A549 (cell line): ENCODE measurements around the gene FBXL13. TPM values are rescaled to one million over a fixed set of nuclear protein-coding genes. Genes with fewer than 3 reads are reported as not detected.

Experiments used
- ATAC-seq, 2 experiments: fragments of 200-7000 bp in 1 of 2; fragments of >200 bp in 1 of 2; cut with Nextera tagmentation in 1 of 2; cut with Tn5 transposase in 1 of 2; 3 replicates each; pipeline versions ENCODE4 v1.8.0 to v1.9.1; 2018 to 2020; ENCODE audit warnings: mild to moderate bottlenecking in 1 of 2, moderate library complexity in 1 of 2
- CTCF ChIA-PET: fragments of 300-600 bp; sonication (Branson Sonifier 250); formaldehyde crosslinking; extraction: SDS; loops from one replicate; lab custom pipeline; 2021; ENCODE audit warnings: antibody characterized with exemption, inconsistent platforms; lab: Yijun Ruan, JAX
- POLR2A ChIA-PET: fragments of 350-600 bp; formaldehyde crosslinking; extraction: SDS; loops from one replicate; lab custom pipeline; 2021; ENCODE audit warnings: antibody characterized with exemption, inconsistent platforms; lab: Yijun Ruan, JAX
- DNase-seq, 2 experiments: peaks; one replicate each; pipeline versions ENCODE4 v3.0.0 to v3.0.0-alpha.2; 2011 to 2016; ENCODE audit warnings: low read depth in 1 of 2, low spot score in 1 of 2
- FAIRE-seq: peaks from 2 replicates; lab custom pipeline; 2011; peaks lifted over from hg19 to GRCh38; lab: Jason Lieb, UNC
- H3K27ac ChIP-seq, 2 experiments: fragments of >200 bp; sonication (Bioruptor Twin); formaldehyde crosslinking; 3 replicates each; pipeline ENCODE4 v1.5.1; 2016 to 2017
- H3K4me1 ChIP-seq: fragments of >200 bp; sonication (Bioruptor Twin); formaldehyde crosslinking; 3 replicates; pipeline ENCODE4 v1.6.1; 2016
- H3K4me2 ChIP-seq: fragments of >200 bp; sonication (Bioruptor Twin); formaldehyde crosslinking; 3 replicates; pipeline ENCODE4 v1.6.1; 2016
- H3K4me3 ChIP-seq: fragments of >200 bp; sonication (Bioruptor Twin); formaldehyde crosslinking; 3 replicates; pipeline ENCODE4 v1.5.1; 2016
- H3K9me3 ChIP-seq: fragments of >200 bp; sonication (Bioruptor Twin); formaldehyde crosslinking; 3 replicates; pipeline ENCODE4 v1.6.1; 2016
- BHLHE40 ChIP-seq: IDR thresholded peaks from 2 replicates; pipeline ENCODE4 v1.6.1; 2012; ENCODE audit warnings: low read depth, low read length, inconsistent platforms
- CBX8 ChIP-seq: fragments of 200-600 bp; sonication (generic); IDR thresholded peaks from 2 replicates; pipeline ENCODE4 v1.6.1; 2016
- CEBPB ChIP-seq, 2 experiments: fragments of >200 bp in 1 of 2; sonication (Bioruptor Twin) in 1 of 2; formaldehyde crosslinking in 1 of 2; IDR thresholded peaks; 2 replicates each; pipeline ENCODE4 v1.6.1; 2012 to 2016
- CHD4 ChIP-seq: fragments of 200-600 bp; sonication (generic); IDR thresholded peaks from 2 replicates; pipeline ENCODE4 v1.6.1; 2016; ENCODE audit warnings: antibody characterized with exemption, mild to moderate bottlenecking, borderline replicate concordance
- EHF ChIP-seq: fragments of 250-450 bp; sonication (Bioruptor Pico); IDR thresholded peaks from 2 replicates; pipeline ENCODE4 v1.5.0; 2020; ENCODE audit warnings: mild to moderate bottlenecking
- FOSL2 ChIP-seq, 2 experiments: fragments of 450-650 bp in 1 of 2; fragments of >200 bp in 1 of 2; sonication (Bioruptor Twin) in 1 of 2; formaldehyde crosslinking; IDR thresholded peaks; 2 replicates each; pipeline versions ENCODE4 v1.5.0 to v1.6.1; 2016 to 2020; ENCODE audit warnings: mild to moderate bottlenecking in 1 of 2, moderate library complexity in 1 of 2
- GATA3 ChIP-seq: IDR thresholded peaks from 2 replicates; pipeline ENCODE4 v1.6.1; 2012; ENCODE audit warnings: borderline replicate concordance
- HEYL ChIP-seq: fragments of 250-450 bp; sonication (Bioruptor Pico); IDR thresholded peaks from 2 replicates; pipeline ENCODE4 v1.8.0; 2021; ENCODE audit warnings: mild to moderate bottlenecking, moderate library complexity
- JUNB ChIP-seq: fragments of >200 bp; sonication (Bioruptor Twin); formaldehyde crosslinking; IDR thresholded peaks from 2 replicates; pipeline ENCODE4 v1.6.1; 2016
- KDM1A ChIP-seq: fragments of 200-600 bp; sonication (generic); IDR thresholded peaks from 2 replicates; pipeline ENCODE4 v1.6.1; 2016; ENCODE audit warnings: low read depth, mild to moderate bottlenecking
- MAZ ChIP-seq: fragments of 150-350 bp; IDR thresholded peaks from 2 replicates; pipeline ENCODE4 v1.6.1; 2014; ENCODE audit warnings: antibody characterized with exemption, low read depth, low read length, borderline replicate concordance
- NPAS2 ChIP-seq: fragments of 250-450 bp; sonication (Bioruptor Pico); IDR thresholded peaks from 2 replicates; pipeline ENCODE4 v1.8.0; 2022; ENCODE audit warnings: mild to moderate bottlenecking, moderate library complexity, borderline replicate concordance
- RARB ChIP-seq: fragments of 250-450 bp; sonication (Bioruptor Pico); IDR thresholded peaks from 2 replicates; pipeline ENCODE4 v1.8.0; 2021; ENCODE audit warnings: mild to moderate bottlenecking, moderate library complexity
- RCOR1 ChIP-seq: fragments of 150-350 bp; IDR thresholded peaks from 2 replicates; pipeline ENCODE4 v1.6.1; 2014; ENCODE audit warnings: antibody characterized with exemption, low read length, low read depth
- SMC3 ChIP-seq: fragments of >200 bp; sonication (Bioruptor Twin); formaldehyde crosslinking; IDR thresholded peaks from 3 replicates; pipeline ENCODE4 v1.6.1; 2018; ENCODE audit warnings: inconsistent platforms
- TFCP2L1 ChIP-seq: fragments of 250-450 bp; sonication (Bioruptor Pico); IDR thresholded peaks from 2 replicates; pipeline ENCODE4 v1.5.0; 2021; ENCODE audit warnings: mild to moderate bottlenecking
- ZC3H11A ChIP-seq: fragments of 450-650 bp; IDR thresholded peaks from 2 replicates; pipeline ENCODE4 v1.6.1; 2014; ENCODE audit warnings: antibody characterized with exemption, mild to moderate bottlenecking
- ZSCAN20 ChIP-seq: fragments of 250-450 bp; sonication (Bioruptor Pico); IDR thresholded peaks from 2 replicates; pipeline ENCODE4 v1.8.0; 2022; ENCODE audit warnings: mild to moderate bottlenecking, moderate library complexity
- WGBS: methylation state at CpG from one replicate; pipeline ENCODE4 v1.1.6; 2017; ENCODE audit errors: missing lambda C conversion rate; 5-methylcytosine and 5-hydroxymethylcytosine counted together
- polyA plus RNA-seq, 4 experiments: library from polyadenylated mRNA; depleted of rRNA in 3 of 4; stranded (reverse); fragments of >200 nt; fragmentation: RNase III in 1 of 4; extraction: RNeasy Plus Mini Kit Qiagen cat#74134 plus additional on column Dnase treatment in 1 of 4; gene quantifications; 2 replicates in 3 of 4; 3 replicates in 1 of 4; pipeline ENCODE4 v1.2.3, GENCODE V29; 2011 to 2017
- TF ChIP-seq, protein P1 (sequence below): fragments of 450-650 bp; IDR thresholded peaks from 2 replicates; pipeline ENCODE4 v1.6.1; 2014; ENCODE audit warnings: antibody characterized with exemption
- TF ChIP-seq, protein P2 (sequence below): fragments of >200 bp; sonication (Bioruptor Twin); formaldehyde crosslinking; IDR thresholded peaks from 3 replicates; pipeline ENCODE4 v1.6.1; 2016
- TF ChIP-seq, protein P3 (sequence below): IDR thresholded peaks from 2 replicates; pipeline ENCODE4 v1.6.1; 2012
- TF ChIP-seq, protein P4 (sequence below): fragments of 150-350 bp; IDR thresholded peaks from 2 replicates; pipeline ENCODE4 v1.6.1; 2014; ENCODE audit warnings: low read depth, mild to moderate bottlenecking, low read length
- TF ChIP-seq, protein P5 (sequence below): IDR thresholded peaks from 2 replicates; pipeline ENCODE4 v1.6.1; 2012
- TF ChIP-seq, protein P6 (sequence below): fragments of >200 bp; sonication (Bioruptor Twin); formaldehyde crosslinking; IDR thresholded peaks from 2 replicates; pipeline ENCODE4 v1.6.1; 2016
- TF ChIP-seq, protein P7 (sequence below): fragments of 250-450 bp; sonication (Bioruptor Pico); IDR thresholded peaks from 2 replicates; pipeline ENCODE4 v1.5.0; 2021; ENCODE audit warnings: mild to moderate bottlenecking, moderate library complexity, borderline replicate concordance

The FBXL13 gene
- polyA plus RNA-seq, 2 of the 4 experiments (the other 2 are of a cell fraction) = 0.45 to 0.70 TPM

DNA sequence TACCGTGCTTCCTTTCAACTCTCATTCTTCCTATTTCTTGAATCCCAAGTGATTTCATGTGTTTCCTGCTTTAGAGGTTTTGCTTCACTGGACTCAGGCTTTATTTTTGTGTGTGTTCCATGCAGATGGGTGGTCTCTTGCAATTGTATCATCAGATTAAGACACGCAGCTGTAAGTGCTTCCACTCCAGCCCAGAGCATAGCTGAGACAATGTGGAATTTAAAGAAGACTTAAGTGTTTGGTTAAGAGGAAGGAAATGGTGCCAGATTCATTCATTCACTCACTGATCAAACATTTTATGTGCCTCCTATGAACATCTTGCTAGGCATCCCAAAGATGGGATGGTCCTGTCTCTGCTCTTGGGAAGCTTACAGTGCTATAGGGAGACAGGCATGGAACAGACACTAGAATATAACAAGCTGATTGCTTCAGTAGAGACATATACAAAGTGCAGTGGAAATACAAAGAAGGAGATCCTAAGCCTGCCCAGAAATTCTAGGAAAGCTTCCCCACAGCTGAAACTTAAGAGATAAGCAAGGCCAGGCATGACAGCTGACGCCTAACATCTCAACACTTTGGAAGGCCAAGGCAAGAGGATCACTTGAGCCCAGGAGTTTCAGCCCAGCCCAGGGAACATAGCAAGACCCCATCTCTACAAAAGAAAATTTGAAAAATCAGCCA is 207.9 kb downstream of the FBXL13 start:
- H3K4me3 ChIP-seq = no peak overlapping the region
- ChIA-PET CTCF (interaction anchor here (1.4 to 2.8 kb wide), 2 partner anchors 8 to 195 kb away, joined by 4 to 8 read pairs; no protein-coding TSS in a partner anchor), POLR2A (no interaction called here)
- 92% methylated on average over 3 of the region's 3 CpGs for WGBS
- H3K27ac ChIP-seq = no peak overlapping the region
- no peak for FAIRE-seq
- no peak for ATAC-seq
- peaks cover 10% of the 10 kb centered on the region for H3K4me1 ChIP-seq
- TF ChIP-seq KDM1A (no peak), CEBPB (IDR thresholded peaks at IDR 0.05) (no peak), SMC3 (no peak), RARB (CRISPR knock-in tag) (no peak), MAZ (no peak), RCOR1 (no peak), CHD4 (no peak)
- TF ChIP-seq, protein P1, sequence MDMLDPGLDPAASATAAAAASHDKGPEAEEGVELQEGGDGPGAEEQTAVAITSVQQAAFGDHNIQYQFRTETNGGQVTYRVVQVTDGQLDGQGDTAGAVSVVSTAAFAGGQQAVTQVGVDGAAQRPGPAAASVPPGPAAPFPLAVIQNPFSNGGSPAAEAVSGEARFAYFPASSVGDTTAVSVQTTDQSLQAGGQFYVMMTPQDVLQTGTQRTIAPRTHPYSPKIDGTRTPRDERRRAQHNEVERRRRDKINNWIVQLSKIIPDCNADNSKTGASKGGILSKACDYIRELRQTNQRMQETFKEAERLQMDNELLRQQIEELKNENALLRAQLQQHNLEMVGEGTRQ = no peak
- TF ChIP-seq, protein P2, sequence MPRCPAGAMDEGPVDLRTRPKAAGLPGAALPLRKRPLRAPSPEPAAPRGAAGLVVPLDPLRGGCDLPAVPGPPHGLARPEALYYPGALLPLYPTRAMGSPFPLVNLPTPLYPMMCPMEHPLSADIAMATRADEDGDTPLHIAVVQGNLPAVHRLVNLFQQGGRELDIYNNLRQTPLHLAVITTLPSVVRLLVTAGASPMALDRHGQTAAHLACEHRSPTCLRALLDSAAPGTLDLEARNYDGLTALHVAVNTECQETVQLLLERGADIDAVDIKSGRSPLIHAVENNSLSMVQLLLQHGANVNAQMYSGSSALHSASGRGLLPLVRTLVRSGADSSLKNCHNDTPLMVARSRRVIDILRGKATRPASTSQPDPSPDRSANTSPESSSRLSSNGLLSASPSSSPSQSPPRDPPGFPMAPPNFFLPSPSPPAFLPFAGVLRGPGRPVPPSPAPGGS = no peak
- TF ChIP-seq, protein P3, sequence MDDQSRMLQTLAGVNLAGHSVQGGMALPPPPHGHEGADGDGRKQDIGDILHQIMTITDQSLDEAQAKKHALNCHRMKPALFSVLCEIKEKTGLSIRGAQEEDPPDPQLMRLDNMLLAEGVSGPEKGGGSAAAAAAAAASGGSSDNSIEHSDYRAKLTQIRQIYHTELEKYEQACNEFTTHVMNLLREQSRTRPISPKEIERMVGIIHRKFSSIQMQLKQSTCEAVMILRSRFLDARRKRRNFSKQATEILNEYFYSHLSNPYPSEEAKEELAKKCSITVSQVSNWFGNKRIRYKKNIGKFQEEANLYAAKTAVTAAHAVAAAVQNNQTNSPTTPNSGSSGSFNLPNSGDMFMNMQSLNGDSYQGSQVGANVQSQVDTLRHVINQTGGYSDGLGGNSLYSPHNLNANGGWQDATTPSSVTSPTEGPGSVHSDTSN = no peak
- no peak overlapping the region for H3K4me2 ChIP-seq
- no peak for DNase-seq
- H3K9me3 ChIP-seq = no peaks in the 10 kb centered on the region

DNA sequence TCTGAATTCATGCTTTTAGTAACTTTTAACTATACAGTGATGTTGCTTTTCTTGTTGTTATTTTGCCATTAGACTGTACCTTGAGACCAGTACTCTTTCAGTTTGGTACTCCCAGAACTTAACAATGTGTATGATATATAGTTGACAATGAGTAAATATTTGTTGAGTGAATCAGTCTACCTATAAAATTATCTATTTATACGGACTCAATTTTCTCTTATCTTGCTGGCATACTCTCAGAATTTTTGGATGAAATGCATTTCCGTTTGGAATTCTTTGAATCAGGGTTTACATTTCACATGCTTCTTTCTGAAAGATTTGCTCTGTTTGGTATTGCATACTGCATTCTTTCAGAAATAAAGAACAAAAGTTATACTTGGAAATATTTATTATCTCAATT is 209.6 kb downstream of the FBXL13 start:
- ATAC-seq = peak in 1 of 2 experiments; percentile 57; a peak in 3 of 6 replicates
- CTCF ChIA-PET = interaction anchor here (1.0 kb wide), 1 partner anchor 9 kb away, joined by 3 read pairs; no protein-coding TSS in a partner anchor

More for the DNA sequence above, 209.6 kb downstream of the FBXL13 start:
- POLR2A ChIA-PET = no interaction called here
- no peak overlapping the region for H3K27ac ChIP-seq
- H3K4me2 ChIP-seq = peak overlapping the region; percentile 35; the same call in 2 of the 3 replicates
- H3K4me3 ChIP-seq = no peak overlapping the region
- WGBS = 6% methylated on average over 2 of the region's 2 CpGs
- H3K4me1 ChIP-seq = peaks cover 15% of the 10 kb centered on the region
- DNase-seq = no peak
- H3K9me3 ChIP-seq = no peaks in the 10 kb centered on the region
- TF ChIP-seq, protein P4, sequence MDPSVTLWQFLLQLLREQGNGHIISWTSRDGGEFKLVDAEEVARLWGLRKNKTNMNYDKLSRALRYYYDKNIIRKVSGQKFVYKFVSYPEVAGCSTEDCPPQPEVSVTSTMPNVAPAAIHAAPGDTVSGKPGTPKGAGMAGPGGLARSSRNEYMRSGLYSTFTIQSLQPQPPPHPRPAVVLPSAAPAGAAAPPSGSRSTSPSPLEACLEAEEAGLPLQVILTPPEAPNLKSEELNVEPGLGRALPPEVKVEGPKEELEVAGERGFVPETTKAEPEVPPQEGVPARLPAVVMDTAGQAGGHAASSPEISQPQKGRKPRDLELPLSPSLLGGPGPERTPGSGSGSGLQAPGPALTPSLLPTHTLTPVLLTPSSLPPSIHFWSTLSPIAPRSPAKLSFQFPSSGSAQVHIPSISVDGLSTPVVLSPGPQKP = no peak
- no peak for TF ChIP-seq FOSL2 (IDR thresholded peaks at IDR 0.05)
- TF ChIP-seq FOSL2 (CRISPR knock-in tag; IDR thresholded peaks at IDR 0.05) = peak; percentile 27; the same call in 1 of the 2 replicates
- TF ChIP-seq, protein P5, sequence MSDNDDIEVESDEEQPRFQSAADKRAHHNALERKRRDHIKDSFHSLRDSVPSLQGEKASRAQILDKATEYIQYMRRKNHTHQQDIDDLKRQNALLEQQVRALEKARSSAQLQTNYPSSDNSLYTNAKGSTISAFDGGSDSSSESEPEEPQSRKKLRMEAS = no peak; the same call in 1 of the 2 replicates
- no peak for TF ChIP-seq BHLHE40
- no peak for TF ChIP-seq EHF (CRISPR knock-in tag)
- TF ChIP-seq, protein P6, sequence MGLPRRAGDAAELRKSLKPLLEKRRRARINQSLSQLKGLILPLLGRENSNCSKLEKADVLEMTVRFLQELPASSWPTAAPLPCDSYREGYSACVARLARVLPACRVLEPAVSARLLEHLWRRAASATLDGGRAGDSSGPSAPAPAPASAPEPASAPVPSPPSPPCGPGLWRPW = no peak
- no peak for TF ChIP-seq NPAS2 (CRISPR knock-in tag)
- peak; percentile 45; the same call in 1 of the 2 replicates for TF ChIP-seq GATA3
- no peak for TF ChIP-seq TFCP2L1 (CRISPR knock-in tag)
- no peak for TF ChIP-seq HEYL (CRISPR knock-in tag)
- TF ChIP-seq, protein P7, sequence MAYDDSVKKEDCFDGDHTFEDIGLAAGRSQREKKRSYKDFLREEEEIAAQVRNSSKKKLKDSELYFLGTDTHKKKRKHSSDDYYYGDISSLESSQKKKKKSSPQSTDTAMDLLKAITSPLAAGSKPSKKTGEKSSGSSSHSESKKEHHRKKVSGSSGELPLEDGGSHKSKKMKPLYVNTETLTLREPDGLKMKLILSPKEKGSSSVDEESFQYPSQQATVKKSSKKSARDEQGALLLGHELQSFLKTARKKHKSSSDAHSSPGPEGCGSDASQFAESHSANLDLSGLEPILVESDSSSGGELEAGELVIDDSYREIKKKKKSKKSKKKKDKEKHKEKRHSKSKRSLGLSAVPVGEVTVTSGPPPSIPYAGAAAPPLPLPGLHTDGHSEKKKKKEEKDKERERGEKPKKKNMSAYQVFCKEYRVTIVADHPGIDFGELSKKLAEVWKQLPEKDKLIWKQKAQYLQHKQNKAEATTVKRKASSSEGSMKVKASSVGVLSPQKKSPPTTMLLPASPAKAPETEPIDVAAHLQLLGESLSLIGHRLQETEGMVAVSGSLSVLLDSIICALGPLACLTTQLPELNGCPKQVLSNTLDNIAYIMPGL (CRISPR knock-in tag) = no peak
- TF ChIP-seq CBX8 = no peak
- TF ChIP-seq RCOR1 = no peak
- TF ChIP-seq JUNB = 0 out of 2 replicates have a peak, but pooled peaks have one; percentile 33
- TF ChIP-seq ZC3H11A = no peak
- TF ChIP-seq RARB (CRISPR knock-in tag) = no peak
- no peak for TF ChIP-seq ZSCAN20
- TF ChIP-seq, all 56 proteins: peak for 3
- no peak for FAIRE-seq
